HG02885 (cell line): ENCODE results near the gene MRTFA.
"Not testable (repeated sequence)": the region's sequence is repeated elsewhere in the genome, so short reads cannot be mapped to it uniquely, and the experiment has no call there.

ENCODE experiments used
- ATAC-seq: cut with Tn5 transposase; IDR thresholded peaks from one replicate; pipeline ENCODE4 v1.9.1; 2021; ENCODE audit warnings: mild to moderate bottlenecking; ENCODE audit not compliant: unreplicated experiment, poor library complexity

The MRTFA gene

GRCh38 chr22:40383905-40384304 lies 252.6 kb downstream of the MRTFA start:
- ATAC-seq, result no peak

- no peak for ATAC-seq
Observed at GRCh38 chr22:40381461-40381860, 255.1 kb downstream of the MRTFA start.

- ATAC-seq, result not testable (repeated sequence)
Observed at GRCh38 chr22:40378448-40378847, 258.1 kb downstream of the MRTFA start.

GRCh38 chr22:40377931-40378330 lies 258.6 kb downstream of the MRTFA start:
- no peak for ATAC-seq

GRCh38 chr22:40376149-40376548 lies 260.4 kb downstream of the MRTFA start:
- no peak for ATAC-seq

- no peak for ATAC-seq
Observed at GRCh38 chr22:40374567-40374966, 262.0 kb downstream of the MRTFA start.

GRCh38 chr22:40368836-40369235 lies 267.7 kb downstream of the MRTFA start:
- no peak for ATAC-seq

GRCh38 chr22:40368016-40368415 lies 268.5 kb downstream of the MRTFA start:
- ATAC-seq, result no peak

- no peak for ATAC-seq
Observed at GRCh38 chr22:40367342-40367741, 269.2 kb downstream of the MRTFA start.

GRCh38 chr22:40366068-40366467 lies 270.5 kb downstream of the MRTFA start:
- no peak for ATAC-seq

GRCh38 chr22:40364431-40364830 lies 272.1 kb downstream of the MRTFA start:
- no peak for ATAC-seq

GRCh38 chr22:40363059-40363458 lies 273.5 kb downstream of the MRTFA start:
- no peak for ATAC-seq

GRCh38 chr22:40361100-40361499 lies 275.4 kb downstream of the MRTFA start:
- no peak for ATAC-seq
